Fibroblast of villous mesenchyme (primary cell): ENCODE measurements around the gene HGFAC. TPM values are rescaled to one million over a fixed set of nuclear protein-coding genes. Genes with fewer than 3 reads are reported as not detected.

Experiments used
- DNase-seq: peaks from one replicate; pipeline ENCODE4 v3.0.0-alpha.2; 2010; ENCODE audit warnings: low read depth
- H3K4me3 ChIP-seq: 2 replicates; pipeline ENCODE4 v1.5.1; 2011; ENCODE audit warnings: low read depth, mild to moderate bottlenecking, low read length
- CTCF ChIP-seq: IDR thresholded peaks from 2 replicates; pipeline ENCODE4 v1.5.1; 2012; ENCODE audit warnings: low read depth, mild to moderate bottlenecking, low read length; ENCODE audit not compliant: insufficient read depth
- total RNA-seq: library from RNA; depleted of rRNA; stranded (reverse); fragments of >200 nt; gene quantifications from 2 replicates; pipeline ENCODE4 v1.2.3, GENCODE V29; 2012

Gene HGFAC
- total RNA-seq, 1 donor = not detected

GRCh38 chr4:3463556-3464348 is 22.0 kb downstream of the HGFAC start:
- no peak for TF ChIP-seq CTCF
- DNase-seq = no peak
- no peak overlapping the region for H3K4me3 ChIP-seq

GRCh38 chr4:3464349-3464905 is 22.7 kb downstream of the HGFAC start:
- no peak for TF ChIP-seq CTCF

GRCh38 chr4:3464911-3465697 is 23.3 kb downstream of the HGFAC start:
- no peak for TF ChIP-seq CTCF
- DNase-seq = no peak
- no peak overlapping the region for H3K4me3 ChIP-seq

More at GRCh38 chr4:3464349-3464905, 22.7 kb downstream of the HGFAC start:
- H3K4me3 ChIP-seq = no peak overlapping the region
- no peak for DNase-seq

- DNase-seq = no peak
- H3K4me3 ChIP-seq = no peak overlapping the region
- peak; percentile 13 for TF ChIP-seq CTCF
Observed at GRCh38 chr4:3465698-3466671, 24.2 kb downstream of the HGFAC start.

- no peak for DNase-seq
- no peak for TF ChIP-seq CTCF
- no peak overlapping the region for H3K4me3 ChIP-seq
Observed at GRCh38 chr4:3466691-3467600, 25.2 kb downstream of the HGFAC start.
